ENCODE results near the gene PTTG1IP.

DNA sequence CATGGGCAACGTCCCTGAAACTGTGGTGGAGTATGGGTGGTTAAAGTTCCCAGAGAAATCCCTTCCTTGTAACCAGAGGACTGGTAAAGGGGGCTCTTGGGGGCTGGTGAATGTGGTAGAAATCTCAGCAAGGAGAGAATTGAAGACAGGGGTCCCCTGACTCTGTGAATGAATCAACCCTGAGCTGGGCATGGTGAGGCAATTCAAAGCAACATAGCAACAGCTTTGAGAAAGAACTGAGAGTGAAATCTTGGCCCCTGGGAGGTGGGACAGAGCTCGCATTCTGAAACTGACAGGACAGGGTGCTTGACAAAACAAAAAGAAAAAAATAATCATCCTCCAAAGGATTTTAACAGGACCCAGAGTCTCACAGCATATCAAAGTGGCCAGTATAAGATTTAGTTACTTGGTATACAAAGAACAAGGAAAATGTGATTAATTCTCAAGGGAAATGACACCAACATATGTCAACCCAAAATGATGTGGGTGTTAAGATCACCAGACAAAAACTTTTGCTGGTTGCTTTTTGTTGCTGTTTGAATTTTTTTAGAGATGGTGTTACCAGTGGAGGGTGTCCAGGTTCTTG, 43.9 kb downstream of the PTTG1IP start:
- TF ChIP-seq POLR2A (IDR thresholded peaks at IDR 0.05; ENCODE audit: low read depth, low read length) = no peak
- TF ChIP-seq POLR2AphosphoS5 (IDR thresholded peaks at IDR 0.05; ENCODE audit: low read depth, low read length) = no peak
- TF ChIP-seq TAF1 (IDR thresholded peaks at IDR 0.05; ENCODE audit: low read depth, low read length) = no peak
- no peak for TF ChIP-seq POU2F2 (IDR thresholded peaks at IDR 0.05; ENCODE audit: low read depth, low read length)

All from GM12891 (cell line).